GM23338 (cell line): ENCODE data around the gene FBRSL1. TPM values are rescaled to one million over a fixed set of nuclear protein-coding genes. Genes with fewer than 3 reads are reported as not detected.

ENCODE experiments used
- ATAC-seq: fragments of 200-7000 bp; cut with Tn5 transposase; 3 replicates; pipeline ENCODE4 v1.9.1; 2020
- DNase-seq: peaks from one replicate; pipeline ENCODE4 v3.0.0-alpha.2; 2015; ENCODE audit warnings: low spot score
- H2AFZ ChIP-seq: fragments of 200-600 bp; sonication (generic); 2 replicates; pipeline ENCODE4 v1.8.0; 2016; ENCODE audit warnings: antibody characterized with exemption, mild to moderate bottlenecking, moderate library complexity
- H3F3A ChIP-seq: fragments of 200-600 bp; sonication (generic); replicated peaks from 2 replicates; pipeline ENCODE4 v1.8.0; 2017; ENCODE audit warnings: antibody characterized with exemption, mixed run types, low read depth
- H3K27ac ChIP-seq: fragments of 200-600 bp; sonication (generic); 2 replicates; pipeline ENCODE4 v1.6.1; 2016; ENCODE audit warnings: low read depth
- H3K27me3 ChIP-seq: fragments of 200-600 bp; sonication (generic); 2 replicates; pipeline ENCODE4 v1.8.0; 2016; ENCODE audit warnings: mild to moderate bottlenecking, mixed run types, moderate library complexity; ENCODE audit not compliant: insufficient read depth
- H3K36me3 ChIP-seq: fragments of 200-600 bp; sonication (generic); 2 replicates; pipeline ENCODE4 v1.8.0; 2016; ENCODE audit warnings: mild to moderate bottlenecking; ENCODE audit not compliant: insufficient read depth
- H3K4me1 ChIP-seq: fragments of 200-600 bp; sonication (generic); 2 replicates; pipeline ENCODE4 v1.8.0; 2016; ENCODE audit warnings: mild to moderate bottlenecking, moderate library complexity; ENCODE audit not compliant: insufficient read depth
- H3K4me2 ChIP-seq: fragments of 200-600 bp; sonication (generic); 2 replicates; pipeline ENCODE4 v1.7.1; 2017; ENCODE audit warnings: mixed run types
- H3K4me3 ChIP-seq: fragments of 200-600 bp; sonication (generic); 2 replicates; pipeline ENCODE4 v1.6.1; 2016; ENCODE audit warnings: mixed run types
- H3K79me2 ChIP-seq: fragments of 200-600 bp; sonication (generic); replicated peaks from 2 replicates; pipeline ENCODE4 v1.8.0; 2017; ENCODE audit warnings: mild to moderate bottlenecking; ENCODE audit not compliant: insufficient read depth
- H3K9me2 ChIP-seq: fragments of 200-600 bp; sonication (generic); 2 replicates; pipeline ENCODE4 v1.8.0; 2017; ENCODE audit not compliant: insufficient read depth
- H4K20me1 ChIP-seq: fragments of 200-600 bp; sonication (generic); replicated peaks from 2 replicates; pipeline ENCODE4 v1.8.0; 2017; ENCODE audit warnings: mild to moderate bottlenecking; ENCODE audit not compliant: insufficient read depth
- H3K27ac Mint-ChIP-seq: 2 replicates; pipeline ENCODE4 v1.8.0; 2020; ENCODE audit warnings: inconsistent platforms, mild to moderate bottlenecking, moderate library complexity, mixed read lengths
- H3K27me3 Mint-ChIP-seq: 3 replicates; pipeline ENCODE4 v1.8.0; 2022; ENCODE audit warnings: low read depth, mild to moderate bottlenecking, moderate library complexity, mixed read lengths, inconsistent platforms; ENCODE audit not compliant: insufficient read depth, poor library complexity
- H3K36me3 Mint-ChIP-seq: 3 replicates; pipeline ENCODE4 v1.8.0; 2021; ENCODE audit warnings: low read depth, mild to moderate bottlenecking, inconsistent platforms, moderate library complexity, mixed read lengths
- H3K4me1 Mint-ChIP-seq: 3 replicates; pipeline ENCODE4 v1.8.0; 2020; ENCODE audit warnings: mild to moderate bottlenecking, inconsistent platforms, mixed read lengths
- H3K4me3 Mint-ChIP-seq: 3 replicates; pipeline ENCODE4 v1.8.0; 2021; ENCODE audit warnings: moderate library complexity, mild to moderate bottlenecking, inconsistent platforms, mixed read lengths
- H3K9me3 Mint-ChIP-seq: 3 replicates; pipeline ENCODE4 v1.8.0; 2020; ENCODE audit warnings: moderate library complexity, mild to moderate bottlenecking, inconsistent platforms, mixed read lengths
- EZH2 ChIP-seq: fragments of 200-600 bp; sonication (generic); IDR thresholded peaks from one replicate; pipeline ENCODE4 v1.8.0; 2017; ENCODE audit warnings: antibody characterized with exemption, mild to moderate bottlenecking, low read depth; ENCODE audit not compliant: unreplicated experiment
- NANOG ChIP-seq: IDR thresholded peaks from 2 replicates; pipeline ENCODE4 v1.6.1; 2016; ENCODE audit warnings: antibody characterized with exemption, borderline replicate concordance
- STAT1 ChIP-seq: IDR thresholded peaks from one replicate; pipeline ENCODE4 v1.6.1; 2016; ENCODE audit warnings: antibody characterized with exemption; ENCODE audit not compliant: unreplicated experiment
- ZNF114 ChIP-seq: fragments of 250-450 bp; sonication (Bioruptor Pico); IDR thresholded peaks from 2 replicates; pipeline ENCODE4 v1.5.0; 2020; ENCODE audit warnings: mild to moderate bottlenecking, moderate library complexity
- ZNF331 ChIP-seq: fragments of 250-450 bp; sonication (Bioruptor Pico); IDR thresholded peaks from 2 replicates; pipeline ENCODE4 v1.5.0; 2020; ENCODE audit warnings: low read depth, mild to moderate bottlenecking, moderate library complexity
- polyA plus RNA-seq: library from polyadenylated mRNA; unstranded; fragments of >200 nt; fragmentation: Nextera tagmentation; extraction: Ambion mirVana; gene quantifications from 2 replicates; pipeline ENCODE4 v1.2.1, GENCODE V29; 2016
- total RNA-seq: library from RNA; depleted of rRNA; stranded (reverse); fragments of >200 nt; shearing (Covaris generic); gene quantifications from 2 replicates; pipeline ENCODE4 v1.2.3, GENCODE V29; 2014
- TF ChIP-seq, protein P1 (sequence below): IDR thresholded peaks from one replicate; pipeline ENCODE4 v1.6.1; 2018; ENCODE audit warnings: antibody characterized with exemption; ENCODE audit not compliant: unreplicated experiment
- TF ChIP-seq, protein P2 (sequence below), 2 experiments: fragments of 200-600 bp in 1 of 2; sonication (generic) in 1 of 2; conservative IDR thresholded peaks; 2 replicates each; pipeline versions ENCODE4 v1.5.1 to v1.6.1; 2016 to 2017; ENCODE audit warnings: antibody characterized with exemption in 2 of 2, low read depth in 2 of 2, mild to moderate bottlenecking in 2 of 2, moderate library complexity in 1 of 2

The FBRSL1 gene
- total and polyA plus RNA-seq, 2 experiments from 2014 or later = 37.8 to 89.8 TPM

DNA sequence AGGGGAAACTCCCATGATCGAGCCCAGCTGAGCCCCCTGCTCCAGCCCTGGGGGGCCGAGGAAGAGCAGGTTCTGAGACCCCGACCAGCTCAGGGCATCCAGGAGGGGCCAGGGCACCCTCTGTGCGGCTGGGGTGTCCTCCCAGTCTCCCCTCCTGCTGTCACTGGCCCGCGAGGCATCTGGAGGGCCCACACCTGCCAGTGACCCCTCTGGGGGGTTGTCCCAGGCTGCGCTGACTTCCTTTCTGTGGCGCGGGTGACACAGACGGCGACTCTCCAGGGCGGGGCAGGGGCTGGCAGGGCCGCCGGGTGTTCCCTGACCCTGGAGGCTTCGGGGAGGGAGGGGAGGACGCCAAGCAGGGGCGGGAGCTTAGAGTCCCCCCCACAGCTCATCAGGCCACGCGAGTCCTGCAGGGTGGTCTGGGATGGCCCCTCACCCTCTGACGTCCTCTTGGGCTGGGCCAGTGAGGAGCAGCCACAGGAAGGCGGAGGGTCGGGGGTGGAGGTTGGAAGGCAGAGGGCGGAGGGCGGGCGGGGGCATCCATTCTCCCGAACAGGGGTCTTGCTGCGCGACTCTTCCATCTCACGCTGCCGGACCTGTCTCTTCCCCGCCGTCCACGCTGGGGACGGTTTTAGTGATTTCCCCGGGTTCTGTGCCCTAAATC lies 38.6 kb upstream of the FBRSL1 start (continued):
- no peak for TF ChIP-seq ZNF114
- TF ChIP-seq, protein P1, sequence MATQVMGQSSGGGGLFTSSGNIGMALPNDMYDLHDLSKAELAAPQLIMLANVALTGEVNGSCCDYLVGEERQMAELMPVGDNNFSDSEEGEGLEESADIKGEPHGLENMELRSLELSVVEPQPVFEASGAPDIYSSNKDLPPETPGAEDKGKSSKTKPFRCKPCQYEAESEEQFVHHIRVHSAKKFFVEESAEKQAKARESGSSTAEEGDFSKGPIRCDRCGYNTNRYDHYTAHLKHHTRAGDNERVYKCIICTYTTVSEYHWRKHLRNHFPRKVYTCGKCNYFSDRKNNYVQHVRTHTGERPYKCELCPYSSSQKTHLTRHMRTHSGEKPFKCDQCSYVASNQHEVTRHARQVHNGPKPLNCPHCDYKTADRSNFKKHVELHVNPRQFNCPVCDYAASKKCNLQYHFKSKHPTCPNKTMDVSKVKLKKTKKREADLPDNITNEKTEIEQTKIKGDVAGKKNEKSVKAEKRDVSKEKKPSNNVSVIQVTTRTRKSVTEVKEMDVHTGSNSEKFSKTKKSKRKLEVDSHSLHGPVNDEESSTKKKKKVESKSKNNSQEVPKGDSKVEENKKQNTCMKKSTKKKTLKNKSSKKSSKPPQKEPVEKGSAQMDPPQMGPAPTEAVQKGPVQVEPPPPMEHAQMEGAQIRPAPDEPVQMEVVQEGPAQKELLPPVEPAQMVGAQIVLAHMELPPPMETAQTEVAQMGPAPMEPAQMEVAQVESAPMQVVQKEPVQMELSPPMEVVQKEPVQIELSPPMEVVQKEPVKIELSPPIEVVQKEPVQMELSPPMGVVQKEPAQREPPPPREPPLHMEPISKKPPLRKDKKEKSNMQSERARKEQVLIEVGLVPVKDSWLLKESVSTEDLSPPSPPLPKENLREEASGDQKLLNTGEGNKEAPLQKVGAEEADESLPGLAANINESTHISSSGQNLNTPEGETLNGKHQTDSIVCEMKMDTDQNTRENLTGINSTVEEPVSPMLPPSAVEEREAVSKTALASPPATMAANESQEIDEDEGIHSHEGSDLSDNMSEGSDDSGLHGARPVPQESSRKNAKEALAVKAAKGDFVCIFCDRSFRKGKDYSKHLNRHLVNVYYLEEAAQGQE = no peak
- no peak for TF ChIP-seq ZNF331 (CRISPR knock-in tag)

DNA sequence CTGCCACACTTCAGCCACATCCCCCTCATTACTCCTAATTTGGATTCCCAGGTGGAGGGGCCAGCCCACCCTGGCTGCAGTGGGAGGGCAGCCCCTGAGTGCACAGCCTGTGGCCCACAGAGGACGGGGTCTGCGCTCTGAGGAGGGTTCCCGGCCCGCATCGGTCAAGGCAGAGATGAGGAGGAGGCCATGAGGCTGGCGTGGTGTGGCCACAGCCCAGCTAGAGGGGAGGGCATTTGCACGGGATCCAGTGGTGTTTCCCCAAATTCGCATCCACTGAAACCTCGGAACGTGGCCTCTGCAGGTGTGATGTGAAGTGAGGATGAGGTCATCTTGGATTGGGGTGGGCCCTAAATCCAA lies 38.1 kb upstream of the FBRSL1 start:
- Histone ChIP-seq H3K27me3 (peaks cover 63% of the 10 kb centered on the region), H2AFZ (no peak overlapping the region), H3K4me2 (no peak overlapping the region), H4K20me1 (no peaks in the 10 kb centered on the region), H3F3A (peaks cover 10% of the 10 kb centered on the region; the same call in 1 of the 2 replicates), H3K27ac (no peak overlapping the region), H3K4me1 (no peaks in the 10 kb centered on the region), H3K4me3 (no peak overlapping the region), H3K36me3 (no peaks in the 10 kb centered on the region), H3K9me2 (no peaks in the 10 kb centered on the region), H3K79me2 (no peaks in the 10 kb centered on the region)
- no peak overlapping the region for H3K27ac Mint-ChIP-seq
- TF ChIP-seq NANOG = no peak
- no peaks in the 10 kb centered on the region; the same call in 2 of the 3 replicates for H3K4me1 Mint-ChIP-seq
- peaks cover 63% of the 10 kb centered on the region for H3K27me3 Mint-ChIP-seq
- peaks cover 6% of the 10 kb centered on the region; the same call in 2 of the 3 replicates for H3K36me3 Mint-ChIP-seq
- ATAC-seq = no peak
- H3K9me3 Mint-ChIP-seq = peaks cover 13% of the 10 kb centered on the region
- DNase-seq = no peak
- H3K4me3 Mint-ChIP-seq = no peak overlapping the region

DNA sequence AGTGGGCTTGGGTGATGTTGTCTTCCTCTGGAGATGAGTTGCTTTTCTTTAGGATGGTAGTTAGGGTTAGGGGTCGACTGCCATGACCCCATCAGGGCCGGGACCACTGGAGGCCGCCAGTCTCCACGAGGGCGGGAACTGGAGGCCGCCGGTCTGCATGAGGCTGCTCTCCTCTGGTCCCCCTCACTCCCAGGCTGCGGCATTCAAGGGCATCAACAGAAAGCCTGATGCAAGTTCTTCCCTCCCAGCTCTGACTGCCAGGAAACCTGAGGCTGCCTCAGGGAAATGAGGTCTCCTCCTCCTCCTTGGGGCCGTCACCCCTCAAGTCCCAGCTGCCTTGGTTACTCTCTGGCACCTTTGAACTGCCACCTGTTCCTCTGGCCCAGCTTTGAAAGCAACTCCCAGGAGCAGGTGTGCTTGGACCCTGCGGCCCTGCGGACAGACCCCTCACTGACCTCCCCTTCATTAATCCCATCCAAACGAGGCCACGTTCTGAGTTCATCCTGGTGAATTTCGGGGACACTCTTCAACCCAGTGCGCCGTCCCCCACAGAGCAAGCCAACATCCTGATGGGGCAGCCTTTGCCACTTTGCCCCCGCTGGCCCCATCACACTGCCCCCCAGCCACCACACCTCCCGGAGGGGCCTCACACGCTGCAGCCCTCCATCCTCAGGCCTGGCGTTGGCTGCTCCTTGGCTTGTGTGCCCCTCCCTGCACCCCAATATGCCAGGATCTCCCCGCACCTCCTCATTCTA lies 37.2 kb upstream of the FBRSL1 start:
- Histone ChIP-seq H3K4me3 (no peak overlapping the region), H3K9me2 (no peaks in the 10 kb centered on the region), H4K20me1 (no peaks in the 10 kb centered on the region), H3K36me3 (no peaks in the 10 kb centered on the region), H3K4me2 (no peak overlapping the region), H3K79me2 (no peaks in the 10 kb centered on the region), H2AFZ (no peak overlapping the region), H3F3A (peaks cover 10% of the 10 kb centered on the region; the same call in 1 of the 2 replicates), H3K27ac (no peak overlapping the region), H3K4me1 (no peaks in the 10 kb centered on the region), H3K27me3 (peaks cover 55% of the 10 kb centered on the region)
- Mint-ChIP-seq H3K4me1 (no peaks in the 10 kb centered on the region; the same call in 2 of the 3 replicates), H3K27me3 (peaks cover 60% of the 10 kb centered on the region), H3K4me3 (no peak overlapping the region), H3K9me3 (peaks cover 13% of the 10 kb centered on the region), H3K27ac (no peak overlapping the region), H3K36me3 (peaks cover 6% of the 10 kb centered on the region; the same call in 2 of the 3 replicates)
- DNase-seq (no peak), ATAC-seq (no peak)
- TF ChIP-seq ZNF331 (CRISPR knock-in tag) (no peak), NANOG (no peak), STAT1 (no peak), EZH2 (no peak), ZNF114 (no peak)
- TF ChIP-seq, protein P2, sequence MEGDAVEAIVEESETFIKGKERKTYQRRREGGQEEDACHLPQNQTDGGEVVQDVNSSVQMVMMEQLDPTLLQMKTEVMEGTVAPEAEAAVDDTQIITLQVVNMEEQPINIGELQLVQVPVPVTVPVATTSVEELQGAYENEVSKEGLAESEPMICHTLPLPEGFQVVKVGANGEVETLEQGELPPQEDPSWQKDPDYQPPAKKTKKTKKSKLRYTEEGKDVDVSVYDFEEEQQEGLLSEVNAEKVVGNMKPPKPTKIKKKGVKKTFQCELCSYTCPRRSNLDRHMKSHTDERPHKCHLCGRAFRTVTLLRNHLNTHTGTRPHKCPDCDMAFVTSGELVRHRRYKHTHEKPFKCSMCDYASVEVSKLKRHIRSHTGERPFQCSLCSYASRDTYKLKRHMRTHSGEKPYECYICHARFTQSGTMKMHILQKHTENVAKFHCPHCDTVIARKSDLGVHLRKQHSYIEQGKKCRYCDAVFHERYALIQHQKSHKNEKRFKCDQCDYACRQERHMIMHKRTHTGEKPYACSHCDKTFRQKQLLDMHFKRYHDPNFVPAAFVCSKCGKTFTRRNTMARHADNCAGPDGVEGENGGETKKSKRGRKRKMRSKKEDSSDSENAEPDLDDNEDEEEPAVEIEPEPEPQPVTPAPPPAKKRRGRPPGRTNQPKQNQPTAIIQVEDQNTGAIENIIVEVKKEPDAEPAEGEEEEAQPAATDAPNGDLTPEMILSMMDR (conservative IDR thresholded peaks at IDR 0.05; ENCODE audit: low read depth in 2 of 2) = no peak
- TF ChIP-seq, protein P1 = no peak
